HG02623 (cell line): ENCODE data around the gene RAD54L2.
A peak's percentile ranks its signal among the peaks of the same experiment; 100 is the strongest.
"Not testable (repeated sequence)": the region's sequence is repeated elsewhere in the genome, so short reads cannot be mapped to it uniquely, and the experiment has no call there.

Source experiments
- ATAC-seq: cut with Tn5 transposase; IDR thresholded peaks from one replicate; pipeline ENCODE4 v1.9.1; 2021; ENCODE audit warnings: moderate library complexity; ENCODE audit not compliant: unreplicated experiment

RAD54L2 gene, protein sequence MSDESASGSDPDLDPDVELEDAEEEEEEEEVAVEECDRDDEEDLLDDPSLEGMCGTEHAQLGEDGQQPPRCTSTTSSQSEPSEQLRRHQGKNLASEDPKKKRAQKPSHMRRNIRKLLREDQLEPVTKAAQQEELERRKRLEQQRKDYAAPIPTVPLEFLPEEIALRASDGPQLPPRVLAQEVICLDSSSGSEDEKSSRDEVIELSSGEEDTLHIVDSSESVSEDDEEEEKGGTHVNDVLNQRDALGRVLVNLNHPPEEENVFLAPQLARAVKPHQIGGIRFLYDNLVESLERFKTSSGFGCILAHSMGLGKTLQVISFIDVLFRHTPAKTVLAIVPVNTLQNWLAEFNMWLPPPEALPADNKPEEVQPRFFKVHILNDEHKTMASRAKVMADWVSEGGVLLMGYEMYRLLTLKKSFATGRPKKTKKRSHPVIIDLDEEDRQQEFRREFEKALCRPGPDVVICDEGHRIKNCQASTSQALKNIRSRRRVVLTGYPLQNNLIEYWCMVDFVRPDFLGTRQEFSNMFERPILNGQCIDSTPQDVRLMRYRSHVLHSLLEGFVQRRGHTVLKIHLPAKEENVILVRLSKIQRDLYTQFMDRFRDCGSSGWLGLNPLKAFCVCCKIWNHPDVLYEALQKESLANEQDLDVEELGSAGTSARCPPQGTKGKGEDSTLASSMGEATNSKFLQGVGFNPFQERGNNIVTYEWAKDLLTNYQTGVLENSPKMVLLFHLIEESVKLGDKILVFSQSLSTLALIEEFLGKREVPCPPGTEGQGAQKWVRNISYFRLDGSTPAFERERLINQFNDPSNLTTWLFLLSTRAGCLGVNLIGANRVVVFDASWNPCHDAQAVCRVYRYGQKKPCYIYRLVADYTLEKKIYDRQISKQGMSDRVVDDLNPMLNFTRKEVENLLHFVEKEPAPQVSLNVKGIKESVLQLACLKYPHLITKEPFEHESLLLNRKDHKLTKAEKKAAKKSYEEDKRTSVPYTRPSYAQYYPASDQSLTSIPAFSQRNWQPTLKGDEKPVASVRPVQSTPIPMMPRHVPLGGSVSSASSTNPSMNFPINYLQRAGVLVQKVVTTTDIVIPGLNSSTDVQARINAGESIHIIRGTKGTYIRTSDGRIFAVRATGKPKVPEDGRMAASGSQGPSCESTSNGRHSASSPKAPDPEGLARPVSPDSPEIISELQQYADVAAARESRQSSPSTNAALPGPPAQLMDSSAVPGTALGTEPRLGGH (N-terminal part only)

DNA sequence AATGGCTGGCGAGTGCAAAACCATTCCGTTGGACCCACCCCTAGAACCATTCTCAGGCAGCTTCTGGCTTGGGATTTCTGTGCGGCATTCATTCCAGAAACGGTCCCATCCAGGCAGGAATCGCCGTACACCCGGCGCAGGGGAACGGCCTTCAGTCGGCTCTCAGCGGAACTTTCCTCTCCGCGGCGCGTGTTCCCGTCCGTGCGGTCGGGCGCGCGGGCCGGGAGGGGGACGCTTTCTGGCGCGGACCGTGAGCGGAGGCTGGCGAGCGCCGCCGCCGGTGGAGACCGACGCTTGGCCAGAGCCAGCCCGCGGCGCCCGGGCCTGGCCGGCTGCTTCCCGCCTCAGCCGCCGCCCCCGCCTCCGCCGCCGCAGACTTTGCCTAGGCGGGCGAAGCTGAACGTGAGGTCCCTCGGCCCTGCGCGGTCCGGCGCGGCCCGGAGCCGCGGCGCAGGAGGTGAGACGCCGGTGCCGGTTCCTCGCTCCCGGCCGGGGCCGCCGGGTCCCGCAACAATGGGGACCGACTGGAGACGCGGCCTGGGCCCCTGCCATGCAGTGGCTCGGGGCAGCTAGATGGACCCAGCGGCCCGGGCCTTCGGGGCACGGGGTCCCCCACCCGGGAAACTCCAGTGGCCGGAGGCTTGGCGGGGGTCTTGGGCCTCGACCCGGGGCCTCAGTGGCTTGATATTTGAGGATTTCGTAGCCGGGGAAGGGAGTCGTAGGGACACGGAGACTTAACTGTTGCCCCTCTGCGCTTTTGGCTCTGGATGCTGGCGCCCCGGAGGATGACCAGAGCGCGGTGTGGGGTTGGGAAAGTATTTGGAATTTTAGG, at the start of gene RAD54L2:
Gene RAD54L2, plus strand, starts transcription at position 261 of the 832 bp plus-strand sequence. CDS start 51,702 bp downstream, outside the sequence.
- peak; percentile 76 for ATAC-seq

DNA sequence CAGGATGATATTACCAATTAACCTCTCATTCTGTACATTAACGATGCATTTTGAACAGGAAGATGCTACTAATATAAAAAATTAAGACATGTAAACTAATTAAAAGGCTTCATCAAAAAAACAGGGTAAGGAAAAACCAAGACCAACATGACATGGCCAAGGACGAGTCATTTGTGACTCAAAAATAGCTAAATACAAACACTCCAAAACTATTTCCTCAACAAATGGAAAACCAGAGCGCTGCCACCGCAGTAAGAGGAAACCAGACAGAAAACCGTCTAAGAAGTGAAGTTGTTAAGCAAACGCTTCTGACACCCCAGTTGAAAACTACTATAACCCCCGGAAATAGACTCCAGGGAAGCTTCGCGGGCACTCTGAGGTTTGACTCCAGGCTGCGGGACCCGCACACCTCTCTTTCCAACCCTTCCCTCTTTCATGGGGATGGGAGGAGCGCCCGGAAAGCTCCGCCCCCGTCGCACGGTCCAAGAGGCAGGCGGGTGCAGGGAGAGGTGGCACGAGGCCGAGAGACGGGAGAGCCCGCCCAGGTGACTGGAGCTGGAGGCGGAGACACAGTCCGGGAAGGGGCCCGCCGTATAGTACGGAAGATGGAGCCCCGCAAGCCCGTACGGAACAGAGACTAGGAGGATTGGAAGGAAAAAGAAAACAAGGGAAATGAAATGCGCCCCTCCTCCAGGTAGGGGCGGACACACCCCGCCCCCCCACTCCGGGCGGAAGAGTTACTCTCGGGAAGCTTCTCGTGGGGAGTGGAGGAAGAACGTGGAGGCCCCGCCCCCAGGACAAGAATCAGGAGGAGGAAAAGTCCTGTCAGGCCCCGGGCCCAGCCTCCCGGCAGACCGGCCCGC, 39.4 kb upstream of the RAD54L2 start:
- peak; percentile 52 for ATAC-seq

DNA sequence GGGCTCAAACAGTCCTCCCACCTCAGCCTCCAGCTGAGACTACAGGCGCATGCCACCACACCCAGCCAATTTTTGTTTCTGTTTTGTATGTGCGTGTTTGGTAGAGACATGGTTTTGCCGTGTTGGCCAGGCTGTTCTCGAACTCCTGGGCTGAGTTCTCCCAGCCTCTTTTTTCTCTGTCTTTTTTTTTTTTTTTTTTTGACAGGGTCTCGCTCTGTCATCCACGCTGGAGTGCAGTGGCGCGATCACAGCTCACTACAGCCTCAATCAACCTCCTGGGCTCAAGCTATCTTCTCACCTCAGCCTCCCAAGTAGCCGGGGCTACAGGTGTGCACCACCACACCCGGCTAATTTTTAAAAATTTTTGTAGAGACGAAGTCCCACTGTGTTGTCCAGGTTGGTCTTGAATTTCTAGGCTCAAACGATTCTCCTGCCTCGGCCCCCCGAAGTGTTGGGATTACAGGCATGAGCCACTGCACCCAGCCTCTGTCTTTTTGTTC, 37.8 kb upstream of the RAD54L2 start:
- no peak for ATAC-seq

DNA sequence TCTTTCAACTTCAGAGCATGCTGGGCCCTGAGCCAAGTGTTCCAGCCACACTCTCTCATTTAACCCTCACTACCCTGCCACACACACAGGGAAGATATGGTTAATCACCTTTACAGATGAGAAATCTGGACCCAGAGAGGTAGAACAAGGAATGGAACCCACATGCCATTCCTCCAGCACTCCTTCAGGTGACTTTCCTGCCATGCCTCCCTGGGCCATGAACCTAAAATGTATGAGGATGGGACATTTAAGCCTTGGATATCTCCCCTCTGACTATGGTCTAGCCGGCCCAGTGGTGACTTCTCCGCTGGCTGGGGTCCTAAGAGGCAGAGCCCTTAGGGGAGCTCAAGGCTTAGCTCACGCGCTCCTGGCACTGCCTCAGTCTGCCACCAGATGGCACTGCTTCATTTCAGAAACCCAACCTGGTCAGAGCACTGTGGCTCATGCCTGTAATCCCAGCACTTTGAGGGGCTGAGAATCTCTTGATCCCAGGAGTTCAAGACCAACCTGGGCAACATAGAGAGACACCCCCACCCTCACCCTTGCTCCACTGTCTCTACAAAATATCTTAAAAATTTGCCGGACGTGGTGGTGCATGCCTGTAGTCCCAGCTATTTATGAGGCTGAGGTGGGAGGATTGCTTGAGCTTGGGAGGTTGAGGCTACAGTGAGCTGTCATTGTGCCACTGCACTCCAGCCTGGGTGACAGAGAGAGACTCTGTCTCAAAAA, 36.5 kb upstream of the RAD54L2 start:
- no peak for ATAC-seq

DNA sequence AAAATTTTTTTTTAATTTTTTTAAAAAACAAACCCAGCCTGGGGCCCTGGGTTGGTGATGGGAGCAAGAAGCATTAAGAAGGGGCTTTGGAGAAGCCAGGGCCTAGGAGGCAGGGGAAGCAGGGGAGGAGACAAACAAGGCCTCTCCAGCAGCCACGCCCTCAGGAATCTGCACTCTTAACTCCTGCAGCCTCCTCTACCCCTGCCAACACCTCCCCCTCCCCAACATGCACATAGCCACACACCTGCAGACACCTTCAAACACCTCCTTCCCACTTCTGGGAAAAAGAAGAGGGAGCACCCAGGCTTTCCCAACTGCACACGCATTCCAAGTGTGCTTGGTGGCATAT, 36.0 kb upstream of the RAD54L2 start:
- no peak for ATAC-seq

DNA sequence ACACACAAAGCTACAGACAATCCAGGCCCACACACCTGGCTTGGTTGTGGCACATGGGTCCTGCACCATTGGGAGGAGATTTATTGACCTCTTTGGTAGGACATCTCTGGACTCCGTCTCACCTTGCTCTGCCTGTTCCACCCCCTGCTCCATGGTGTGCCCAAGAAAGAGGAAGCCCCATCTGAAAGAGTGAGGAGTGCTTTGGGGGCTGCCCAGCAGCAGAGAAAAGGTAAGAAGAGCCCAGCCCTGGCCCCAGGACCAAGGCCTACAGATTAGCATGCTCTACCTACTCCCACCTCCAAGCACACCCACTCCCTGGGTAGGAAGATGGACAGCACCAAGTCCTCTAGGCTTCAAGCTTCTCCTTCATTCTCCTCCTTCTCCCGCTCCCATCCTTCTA, 35.5 kb upstream of the RAD54L2 start:
- no peak for ATAC-seq

DNA sequence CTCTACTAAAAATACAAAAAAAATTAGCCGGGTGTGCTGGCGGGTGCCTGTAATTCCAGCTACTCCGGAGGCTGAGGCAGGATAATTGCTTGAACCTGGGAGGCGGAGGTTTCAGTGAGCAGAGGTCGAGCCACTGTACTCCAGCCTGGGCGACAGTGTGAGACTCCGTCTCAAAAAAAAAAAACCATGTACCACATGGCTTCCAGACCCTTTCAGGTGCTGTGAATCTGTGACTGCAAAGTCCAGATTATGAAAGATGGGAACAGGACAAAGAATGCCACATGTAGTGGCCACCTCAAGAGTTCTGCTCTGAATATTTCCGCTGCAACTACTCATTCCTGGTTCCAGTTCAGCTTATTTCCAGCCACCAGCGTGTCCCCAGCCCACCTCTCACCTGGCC, 30.3 kb upstream of the RAD54L2 start:
- no peak for ATAC-seq

DNA sequence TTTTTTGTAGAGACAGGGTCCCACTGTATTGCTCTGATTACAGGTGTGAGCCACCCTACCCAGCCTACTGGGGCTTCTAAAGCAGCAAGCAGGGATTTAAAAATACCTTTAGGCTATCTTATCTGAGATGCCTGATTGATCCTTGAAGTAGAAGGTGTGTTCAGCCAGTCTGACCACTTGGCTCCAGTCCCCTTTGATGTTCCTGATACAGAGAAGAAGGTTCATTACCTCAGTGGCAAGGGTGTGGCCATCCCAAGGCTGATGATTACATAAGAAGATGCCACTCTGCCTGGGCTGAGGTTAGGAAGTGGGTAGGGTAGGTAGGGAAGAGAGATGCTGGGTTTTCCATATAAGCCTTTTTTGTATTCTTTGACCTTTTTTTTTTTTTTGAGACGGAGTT, 27.5 kb upstream of the RAD54L2 start:
- no peak for ATAC-seq

DNA sequence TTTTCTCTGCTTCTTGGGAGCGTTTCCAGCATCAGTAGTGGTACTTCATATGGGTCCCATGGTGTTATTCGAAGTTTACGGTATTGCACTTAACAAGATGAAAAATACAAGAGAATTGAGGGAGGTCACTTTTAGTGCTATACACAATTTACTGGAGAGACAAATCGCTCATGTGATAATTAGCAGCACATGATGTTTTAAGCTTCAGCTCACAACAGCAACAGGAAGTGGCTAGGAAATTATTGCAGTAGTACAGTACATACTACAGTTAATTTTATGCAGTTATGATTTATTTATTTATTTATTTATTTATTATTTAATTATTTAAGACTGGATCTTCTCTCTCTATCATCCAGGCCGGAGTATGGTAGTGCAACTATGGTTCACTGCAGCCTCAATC, 24.3 kb upstream of the RAD54L2 start:
- ATAC-seq = no peak

DNA sequence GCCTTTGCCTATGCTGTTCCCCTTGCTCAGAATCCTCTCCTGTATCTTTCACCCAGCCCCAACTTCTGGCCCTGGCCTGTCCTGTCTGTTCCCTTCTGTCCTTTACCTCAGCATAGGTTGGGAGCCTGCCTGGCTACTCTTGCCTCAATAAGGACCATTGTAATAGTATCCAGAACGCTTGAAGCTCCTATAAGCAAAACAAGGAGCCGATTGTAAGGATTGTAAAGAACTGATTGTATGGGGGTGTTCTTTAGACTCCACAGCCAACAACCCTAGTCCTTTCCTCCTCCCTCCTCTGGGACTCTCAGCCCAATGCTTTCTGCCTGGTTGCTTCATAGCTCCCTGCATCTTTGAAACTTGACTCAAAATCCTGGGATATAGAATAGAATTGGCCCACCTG, 18.7 kb upstream of the RAD54L2 start:
- no peak for ATAC-seq

DNA sequence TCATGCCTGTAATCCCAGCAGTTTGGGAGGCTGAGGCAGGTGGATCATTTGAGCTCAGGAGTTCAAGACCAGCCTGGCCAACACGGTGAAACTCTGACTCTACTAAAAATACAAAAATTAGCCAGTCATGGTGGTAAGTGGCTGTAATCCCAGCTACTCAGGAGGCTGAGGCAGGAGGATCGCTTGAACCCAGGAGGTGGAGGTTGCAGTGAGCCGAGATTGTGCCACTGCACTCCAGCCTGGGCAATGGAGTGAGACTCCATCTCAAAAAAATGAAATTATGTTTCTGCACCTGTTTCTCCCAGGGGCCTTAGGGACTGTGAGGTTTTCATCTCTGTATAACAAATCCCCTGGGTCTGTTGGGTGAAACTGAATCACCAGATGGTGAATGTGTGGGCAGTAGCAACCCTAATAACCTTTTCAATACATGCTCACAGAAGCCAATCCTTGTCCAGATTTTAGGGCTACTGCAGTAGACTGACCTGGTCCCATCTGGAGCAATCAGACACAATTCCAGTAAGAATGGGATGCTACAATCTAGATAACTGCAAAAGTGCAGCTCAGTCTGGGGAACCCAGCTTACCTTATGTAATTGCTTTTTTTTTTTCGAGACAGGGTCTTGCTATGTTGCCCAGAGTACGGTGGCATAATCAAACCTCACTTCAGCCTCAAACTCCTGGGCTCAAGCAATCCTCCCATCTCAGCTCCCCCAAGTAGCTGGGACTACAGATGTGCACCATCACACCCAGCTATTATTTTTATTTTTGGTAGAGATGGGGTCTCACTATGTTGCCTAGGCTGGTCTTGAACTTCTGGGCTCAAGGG, 17.4 kb upstream of the RAD54L2 start:
- peak; percentile 78 for ATAC-seq

DNA sequence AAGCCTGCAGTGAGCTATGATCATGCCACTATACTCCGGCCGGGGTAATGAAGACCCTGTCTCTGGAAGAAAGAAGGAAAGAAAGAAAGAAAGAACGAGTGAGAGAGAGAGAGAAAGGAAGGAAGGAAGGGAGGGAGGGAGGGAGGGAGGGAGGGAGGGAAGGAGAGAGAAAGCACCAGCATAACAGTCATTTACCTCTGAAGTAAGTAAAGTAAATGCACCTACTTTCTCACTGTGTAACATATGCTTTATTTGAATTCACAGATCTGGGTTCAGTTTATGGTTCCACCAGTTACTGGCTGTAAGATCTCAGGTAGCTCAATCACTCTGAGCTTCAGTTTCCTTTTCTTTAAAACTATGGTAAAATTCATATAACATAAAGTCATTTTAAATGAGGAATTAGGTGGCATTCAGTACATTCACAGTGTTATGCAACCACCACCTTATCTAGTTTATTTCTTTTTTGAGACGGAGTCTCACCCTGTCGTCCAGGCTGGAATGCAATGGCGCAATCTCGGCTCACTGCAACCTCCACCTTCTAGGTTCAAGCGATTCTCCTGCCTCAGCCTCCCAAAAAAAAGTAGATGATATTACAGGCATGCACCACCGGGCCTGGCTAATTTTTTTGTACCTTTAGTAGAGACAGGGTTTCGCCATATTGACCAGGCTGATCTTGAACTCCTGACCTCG, 16.1 kb upstream of the RAD54L2 start:
- no peak for ATAC-seq

DNA sequence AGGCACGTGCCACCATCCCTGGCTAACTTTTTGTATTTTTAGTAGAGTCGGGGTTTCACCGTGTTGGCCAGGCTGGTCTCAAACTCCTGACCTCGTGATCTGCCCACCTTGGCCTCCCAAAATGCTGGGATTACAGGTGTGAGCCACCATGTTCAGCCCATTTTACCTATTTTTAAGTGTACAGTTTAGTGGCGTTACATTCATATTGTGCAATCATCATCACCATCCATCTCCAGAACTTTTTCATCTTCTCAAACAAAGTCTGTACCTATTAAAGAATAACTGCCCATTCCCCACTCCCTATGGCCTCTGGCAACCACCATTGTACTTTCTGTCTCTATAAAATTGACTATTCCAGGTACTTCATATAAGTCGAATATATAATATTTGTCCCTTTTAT, 13.6 kb upstream of the RAD54L2 start:
- not testable (repeated sequence) for ATAC-seq

DNA sequence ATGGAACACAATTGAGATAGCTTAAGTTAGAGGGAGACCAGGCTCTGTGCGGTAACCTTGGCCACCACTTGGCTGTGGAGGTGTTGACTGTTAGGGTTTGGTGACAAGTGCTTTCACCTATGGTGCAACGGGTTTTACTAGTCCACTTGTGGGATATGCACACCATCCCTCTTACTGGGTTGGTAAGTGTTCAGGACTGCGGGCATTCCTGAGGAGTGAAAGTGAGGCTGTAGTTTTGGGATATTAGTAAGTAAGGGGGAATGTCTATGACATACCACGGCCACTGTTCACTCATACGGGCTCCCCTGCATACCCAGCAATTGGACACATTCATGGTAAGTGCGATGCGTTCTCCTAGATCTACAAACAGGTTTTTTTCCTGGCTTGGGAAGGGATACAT, 8.0 kb upstream of the RAD54L2 start:
- ATAC-seq = no peak

DNA sequence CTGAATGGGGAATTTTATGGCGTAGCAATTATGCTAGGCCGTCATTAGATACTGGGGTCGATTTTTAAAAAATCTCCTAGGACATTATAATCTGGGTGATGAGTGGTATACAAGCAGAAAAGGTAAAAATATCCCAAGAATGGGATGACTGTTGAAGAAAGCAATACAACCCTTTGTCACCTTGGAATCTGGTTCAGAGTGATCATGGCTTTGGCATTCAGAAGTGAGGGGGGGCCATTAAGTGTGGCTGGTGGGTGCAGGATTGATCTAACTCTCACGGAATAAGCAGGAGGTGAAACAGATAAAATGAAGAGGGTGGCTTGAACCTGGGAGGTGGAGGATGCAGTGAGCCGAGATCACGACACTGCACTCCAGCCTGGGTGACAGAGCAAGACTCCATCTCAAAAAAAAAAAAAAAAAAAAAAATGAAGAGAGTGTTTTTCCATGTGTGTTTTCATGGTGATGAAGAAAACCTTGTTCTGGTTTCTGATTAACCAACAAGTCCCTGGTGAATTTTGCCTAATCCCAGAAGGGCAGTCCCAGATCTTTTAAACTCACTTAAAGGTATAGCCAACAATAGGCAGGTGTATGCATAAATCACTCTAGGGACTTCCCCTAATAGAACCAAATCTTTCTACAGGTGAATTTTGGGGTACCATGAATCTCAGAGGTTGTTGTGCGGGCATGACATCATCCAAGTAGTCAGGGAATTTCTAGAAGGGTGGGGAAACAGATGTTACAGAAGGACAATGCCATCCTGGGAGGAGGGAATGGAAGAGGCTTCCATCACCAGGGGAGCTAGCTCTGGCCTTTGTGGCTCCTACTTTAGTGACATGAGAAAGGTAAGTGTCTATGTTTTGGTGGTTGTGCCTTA, 3.1 kb upstream of the RAD54L2 start:
- ATAC-seq = no peak

DNA sequence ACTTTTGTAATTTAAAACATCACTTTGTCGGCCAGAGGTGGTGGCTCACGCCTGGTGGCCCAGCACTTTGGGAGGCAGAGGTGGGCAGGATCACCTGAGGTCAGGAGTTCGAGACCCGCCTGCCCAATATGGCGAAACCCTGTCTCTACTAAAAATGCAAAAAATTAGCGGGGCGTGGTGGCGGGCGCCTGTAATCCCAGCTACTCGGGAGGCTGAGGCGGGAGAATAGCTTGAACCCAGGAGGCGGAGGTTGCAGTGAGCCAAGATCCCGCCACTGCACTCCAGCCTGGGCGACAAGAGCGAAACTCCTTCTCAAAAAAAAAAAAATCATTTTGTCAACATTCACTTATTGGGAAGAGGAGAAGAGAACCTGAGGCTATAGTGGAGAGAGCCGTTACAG, 888 bp upstream of the RAD54L2 start:
- ATAC-seq = not testable (repeated sequence)
